GM15510 (cell line): Measurements from ENCODE around the gene LZTS3.

Experiments
- POLR2A ChIP-seq: IDR thresholded peaks from 3 replicates; pipeline ENCODE4 v1.6.1; 2011; ENCODE audit warnings: borderline replicate concordance; ENCODE audit not compliant: insufficient read length; ENCODE audit errors: extremely low read depth

Gene LZTS3

DNA sequence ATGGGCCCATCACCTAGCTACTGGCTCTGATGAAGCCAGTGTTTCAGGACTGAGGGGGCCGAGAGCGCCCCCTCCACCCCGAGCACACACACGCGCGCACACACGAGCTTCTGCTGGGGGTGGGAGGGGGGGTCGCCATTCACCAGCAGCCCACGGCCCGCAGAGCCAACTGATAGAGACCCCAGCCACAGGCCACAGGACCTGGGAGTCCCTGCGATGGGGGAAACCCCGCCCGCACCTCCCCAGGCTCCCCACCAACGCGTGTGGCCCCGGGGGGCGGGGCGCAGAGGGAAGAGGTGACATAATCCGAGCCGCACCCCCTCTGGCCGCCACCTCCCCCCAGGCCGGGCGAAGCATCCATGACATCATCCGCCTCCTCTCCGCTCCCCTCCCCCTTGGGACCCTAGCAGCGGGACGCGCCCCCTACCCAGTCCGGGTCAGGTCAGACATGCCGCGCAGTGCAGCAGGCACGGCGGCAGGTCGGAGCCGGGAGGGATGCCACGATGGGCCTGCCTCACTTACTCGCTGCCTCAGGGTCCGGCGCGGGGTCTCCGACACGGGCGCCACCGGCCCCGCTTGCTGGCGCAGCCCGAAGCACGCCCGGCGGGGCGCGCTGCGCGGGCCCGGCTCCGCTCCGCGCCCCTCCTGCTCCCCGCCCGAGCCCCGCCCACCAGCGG lies at the start of gene LZTS3:
Gene LZTS3 (minus strand): TSS at position 617 of the 677 bp plus-strand sequence. CDS start 6,386 bp downstream, outside the sequence.
- TF ChIP-seq POLR2A: no peak

DNA sequence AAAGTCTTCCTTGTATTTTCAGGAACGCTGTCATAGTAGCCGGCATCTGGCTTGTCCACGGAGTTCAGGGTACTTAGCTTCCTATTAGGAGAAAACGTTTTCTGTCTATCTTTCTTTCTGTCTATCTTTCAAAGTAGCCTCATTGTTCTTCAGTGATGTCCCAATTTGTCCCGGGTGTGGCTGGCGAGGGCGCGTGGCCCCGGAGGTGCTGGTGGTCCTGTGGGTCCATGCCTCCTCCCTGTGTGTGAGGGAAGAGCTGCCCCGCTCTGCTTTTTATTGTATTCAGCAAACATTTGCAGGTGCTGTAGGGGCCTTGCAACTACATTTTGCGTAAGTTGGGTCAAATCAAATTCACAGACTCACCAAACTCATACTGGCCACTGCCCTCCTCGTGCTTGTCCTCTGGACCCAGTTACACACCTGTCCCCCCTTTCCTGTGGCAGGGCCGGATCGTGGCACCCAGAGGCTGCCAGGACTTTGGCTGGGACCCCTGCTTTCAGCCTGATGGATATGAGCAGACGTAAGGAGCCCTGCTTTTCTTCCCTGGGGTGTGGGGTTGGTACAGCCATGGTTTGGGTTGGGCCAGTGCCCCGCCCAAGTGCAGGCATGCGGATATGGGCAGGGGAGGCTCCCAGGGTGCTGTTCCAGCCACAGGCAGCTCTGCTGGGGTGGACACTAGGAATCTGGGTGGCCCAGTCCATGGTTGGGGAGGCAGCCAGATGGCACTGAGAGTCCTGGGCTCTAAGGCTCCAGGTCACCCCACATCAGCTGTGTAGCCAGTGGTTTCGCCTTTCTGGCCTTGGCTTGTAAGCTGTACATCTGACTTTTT lies 48.3 kb upstream of the LZTS3 start:
- no peak for TF ChIP-seq POLR2A

DNA sequence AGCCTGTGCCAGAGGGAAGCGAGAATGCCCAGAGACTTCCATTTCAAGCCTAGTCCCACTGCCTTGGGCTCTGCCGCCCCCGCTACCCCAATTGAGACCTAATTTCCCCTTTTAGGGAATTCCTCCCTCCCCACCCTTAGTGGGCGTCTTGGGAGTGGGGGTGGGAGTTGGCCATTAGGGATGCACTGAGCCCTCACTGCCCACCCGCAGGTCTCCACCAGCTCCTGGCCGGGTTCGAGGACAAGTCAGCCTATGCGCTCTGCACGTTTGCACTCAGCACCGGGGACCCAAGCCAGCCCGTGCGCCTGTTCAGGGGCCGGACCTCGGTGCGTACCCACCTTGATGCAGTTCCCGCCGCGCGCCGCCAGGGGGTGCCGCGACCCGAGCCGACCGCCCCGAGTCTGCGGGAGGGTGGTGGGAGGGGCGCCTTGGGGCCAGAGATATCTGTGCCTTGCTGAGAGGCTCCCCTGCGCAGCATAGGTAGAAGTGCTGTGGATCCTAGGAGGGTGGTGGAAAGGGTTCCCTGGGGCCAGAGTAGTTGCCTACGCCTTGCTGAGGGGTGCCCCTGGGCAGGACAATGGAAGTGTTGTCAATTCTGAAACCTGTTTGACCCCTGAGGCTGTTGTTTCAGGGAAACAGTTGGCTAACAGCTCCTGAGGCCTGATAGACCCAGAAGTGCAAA lies 45.1 kb upstream of the LZTS3 start:
- TF ChIP-seq POLR2A: no peak

DNA sequence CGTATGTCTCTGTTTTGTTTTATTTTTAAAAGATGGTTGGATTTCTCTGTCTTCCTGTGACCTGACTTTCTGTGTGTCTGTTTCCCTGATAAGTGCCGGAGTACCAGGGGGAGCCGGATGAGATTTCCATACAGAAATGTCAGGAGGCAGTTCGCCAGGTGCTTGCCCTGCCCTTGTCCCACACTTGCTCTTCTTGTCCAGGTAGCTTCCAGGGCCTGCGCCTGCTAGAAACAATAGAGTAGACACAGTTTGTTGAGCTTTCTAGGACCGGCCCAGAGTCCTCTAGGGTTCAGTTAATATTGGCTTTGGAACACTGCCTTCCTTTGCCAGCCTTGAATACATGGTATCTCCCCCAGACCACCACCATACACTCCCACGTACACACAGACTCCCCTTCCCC lies 39.9 kb upstream of the LZTS3 start:
- no peak for TF ChIP-seq POLR2A

DNA sequence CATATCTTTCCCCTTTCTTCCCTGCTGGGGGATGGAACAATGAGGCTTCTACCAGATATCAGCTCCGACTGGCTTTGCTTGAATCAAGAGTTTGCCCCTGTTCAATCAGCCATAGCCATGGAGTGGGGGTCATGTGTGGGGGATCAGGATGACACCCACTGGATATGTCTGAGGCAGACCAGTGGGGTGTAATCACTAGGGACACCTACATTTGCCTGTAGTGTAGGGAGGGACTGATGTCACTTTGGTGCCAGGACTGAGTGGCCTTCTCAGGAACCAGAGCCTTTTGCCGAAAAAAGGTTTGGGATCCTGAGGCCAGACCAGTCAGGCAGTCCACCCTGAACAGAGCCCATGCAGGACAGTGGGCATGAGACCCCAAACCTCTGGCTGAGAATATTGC lies 37.0 kb upstream of the LZTS3 start:
- no peak for TF ChIP-seq POLR2A

DNA sequence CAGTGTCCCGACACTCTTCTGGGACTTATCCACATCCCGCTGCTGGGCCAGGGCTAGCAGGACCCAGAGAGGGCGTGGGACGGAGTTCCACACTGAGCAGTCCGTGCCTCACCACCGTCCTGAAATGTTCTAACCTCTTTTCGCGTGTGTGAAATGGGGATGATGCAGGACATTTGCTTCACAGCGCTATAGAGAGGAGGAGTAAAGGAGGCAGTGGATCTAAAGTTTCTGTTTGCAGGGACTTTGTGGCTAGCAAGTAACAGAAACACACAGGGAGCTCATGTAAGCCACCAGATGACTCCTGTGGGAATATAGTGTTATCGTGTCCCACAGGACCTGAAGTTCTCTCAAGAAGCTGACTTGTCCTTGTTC lies 36.6 kb upstream of the LZTS3 start:
- no peak for TF ChIP-seq POLR2A

DNA sequence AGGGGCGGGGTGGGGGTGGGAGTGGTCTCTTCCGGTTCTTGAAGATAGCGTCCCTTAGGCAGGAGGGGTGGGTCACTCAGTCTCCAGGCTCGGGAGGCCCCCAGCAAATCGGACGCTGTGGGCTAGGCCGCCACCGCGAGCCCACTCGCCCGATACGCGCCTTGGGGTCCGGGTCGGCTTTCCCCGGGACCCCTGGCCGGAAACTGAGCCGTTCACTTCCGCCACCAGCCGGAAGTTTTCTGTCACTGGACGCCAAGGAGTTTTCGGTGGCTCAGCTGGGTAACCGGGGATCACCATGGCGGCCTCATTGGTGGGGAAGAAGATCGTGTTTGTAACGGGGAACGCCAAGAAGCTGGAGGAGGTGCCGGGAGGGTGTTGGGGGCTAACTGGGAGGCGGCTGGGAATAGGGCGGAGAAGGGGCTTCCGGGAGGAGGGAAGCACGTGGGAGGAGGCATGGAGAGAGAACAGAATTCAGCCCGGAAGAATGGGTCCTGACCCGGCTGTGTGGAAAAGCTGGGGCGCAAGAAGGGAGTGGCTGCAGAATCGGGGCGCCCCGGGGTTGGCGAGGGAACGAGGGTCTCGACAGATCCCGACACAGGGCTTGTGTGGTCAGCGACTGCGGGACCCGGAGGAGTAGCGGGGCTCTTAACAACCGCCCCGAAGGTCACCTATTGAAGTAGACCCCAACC lies 36.1 kb upstream of the LZTS3 start, which contains the start of gene ITPA:
Gene ITPA (plus strand): TSS at position 242 of the 689 bp plus-strand sequence. CDS start 54 bp downstream, at position 296.
- peak; percentile 69 for TF ChIP-seq POLR2A

DNA sequence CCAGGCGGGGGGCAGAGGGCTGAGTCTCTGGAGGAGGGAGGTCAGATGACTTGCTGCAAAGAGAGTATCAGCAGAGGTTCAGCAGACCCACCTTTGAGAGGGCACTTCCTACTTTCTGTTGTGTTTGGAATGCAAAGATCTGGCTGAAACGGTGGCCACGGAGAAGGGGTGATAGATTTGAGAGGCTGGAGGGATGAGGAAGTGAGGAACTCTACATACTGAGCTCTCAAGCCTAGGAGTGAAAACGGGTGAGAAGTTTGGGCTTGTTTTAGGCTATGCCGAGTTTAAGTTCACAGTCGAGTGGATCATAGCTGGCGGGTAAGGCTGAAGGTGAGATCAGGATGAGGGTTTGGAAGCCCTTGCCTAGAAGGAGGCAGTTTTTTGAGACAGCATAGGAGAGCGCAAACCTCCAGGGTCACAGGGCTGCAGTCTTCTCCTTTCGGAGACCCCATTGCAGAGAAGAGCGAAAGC lies 35.5 kb upstream of the LZTS3 start:
- TF ChIP-seq POLR2A: no peak

DNA sequence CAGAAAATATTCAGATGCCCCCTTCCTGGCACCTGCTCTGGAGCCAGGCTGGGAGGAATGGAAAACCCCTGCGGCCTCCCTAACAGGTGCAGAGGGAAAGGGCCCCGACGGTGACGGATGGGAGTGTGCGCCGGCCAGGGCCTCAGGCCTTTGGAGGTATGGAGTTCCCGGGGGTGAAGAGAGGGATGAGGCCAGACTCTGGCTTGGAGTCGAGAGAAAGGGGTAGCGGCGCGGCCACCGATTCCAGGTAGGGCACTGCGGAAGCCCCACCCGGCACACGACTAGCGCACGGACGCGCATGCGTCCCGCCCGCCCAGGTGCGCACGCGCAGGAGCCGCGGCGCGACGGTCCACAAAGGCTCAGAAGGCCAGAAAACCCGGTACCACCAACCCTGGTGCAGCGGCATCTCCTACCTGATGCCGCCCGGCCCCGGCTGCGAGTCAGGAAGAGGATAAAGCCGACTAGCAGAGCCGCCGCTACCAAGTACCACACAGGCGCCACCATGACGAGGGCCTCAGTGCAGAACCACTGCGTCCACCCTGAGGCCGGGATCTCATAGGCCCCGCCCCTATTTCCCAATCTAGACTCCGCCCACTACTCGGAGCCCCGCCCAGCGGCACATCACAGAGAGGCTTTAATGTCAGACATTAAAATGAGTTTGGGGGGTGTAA lies 30.9 kb upstream of the LZTS3 start, which contains the start of gene DDRGK1:
Gene DDRGK1 (minus strand): TSS at position 559 of the 671 bp plus-strand sequence. CDS start 55 bp downstream, at position 504.
- peak; percentile 87 for TF ChIP-seq POLR2A

DNA sequence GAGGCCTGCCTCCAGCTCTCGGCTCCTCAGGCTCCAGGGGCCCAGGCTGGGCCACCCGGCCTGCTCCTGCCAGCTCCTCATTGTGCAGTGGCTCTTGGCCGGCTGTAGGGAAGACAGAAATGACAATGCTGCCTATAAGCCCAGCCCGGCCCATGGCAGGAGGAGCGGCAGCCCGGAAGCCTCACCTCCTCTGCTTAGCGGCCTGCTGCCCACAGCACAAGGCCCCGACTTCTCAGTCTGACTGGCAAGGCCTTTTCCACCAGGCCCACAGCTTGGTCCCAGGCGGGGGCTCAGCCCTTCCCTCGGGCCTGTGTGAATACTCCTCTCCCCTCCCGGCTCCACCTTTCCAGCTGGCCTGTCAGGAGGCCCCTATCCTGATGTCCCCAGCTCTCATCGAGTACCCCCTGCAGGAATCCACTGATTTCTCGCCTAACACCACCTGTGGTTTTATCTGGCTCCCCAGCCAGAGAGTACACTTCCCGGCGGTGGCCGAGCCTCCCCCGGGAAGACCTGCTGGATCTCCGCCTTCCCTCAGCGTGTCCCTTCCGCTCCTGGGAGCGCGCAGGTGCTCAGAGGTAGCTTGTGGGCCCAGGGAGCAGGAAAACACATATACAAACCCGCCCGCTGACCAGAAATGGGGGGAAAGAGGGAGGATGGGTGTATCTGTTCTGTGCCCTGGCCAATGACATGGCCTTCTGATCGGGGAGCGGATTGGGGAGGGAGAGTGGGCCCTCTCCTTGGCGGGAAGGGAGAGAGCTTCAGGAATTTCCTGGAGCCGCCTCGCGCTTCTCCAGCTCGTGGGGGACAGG lies 30.2 kb upstream of the LZTS3 start:
- no peak for TF ChIP-seq POLR2A

DNA sequence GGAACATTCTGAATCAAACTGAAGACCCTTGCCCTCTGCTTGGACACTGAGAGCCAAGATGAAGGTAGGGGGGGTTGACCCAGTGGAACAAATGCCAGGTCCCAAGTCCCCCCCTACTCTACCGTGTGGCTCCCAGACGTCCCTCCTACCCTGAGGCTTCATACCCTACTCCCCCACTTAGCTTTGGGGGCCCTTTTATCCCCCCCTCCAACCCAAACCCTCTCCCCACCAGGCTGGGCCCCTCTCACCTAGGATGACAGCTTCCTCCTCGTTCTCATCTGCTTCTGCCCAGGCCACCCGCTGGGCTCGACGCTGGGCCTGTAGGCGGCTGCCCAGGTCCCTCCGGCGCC lies 29.6 kb upstream of the LZTS3 start:
- no peak for TF ChIP-seq POLR2A

DNA sequence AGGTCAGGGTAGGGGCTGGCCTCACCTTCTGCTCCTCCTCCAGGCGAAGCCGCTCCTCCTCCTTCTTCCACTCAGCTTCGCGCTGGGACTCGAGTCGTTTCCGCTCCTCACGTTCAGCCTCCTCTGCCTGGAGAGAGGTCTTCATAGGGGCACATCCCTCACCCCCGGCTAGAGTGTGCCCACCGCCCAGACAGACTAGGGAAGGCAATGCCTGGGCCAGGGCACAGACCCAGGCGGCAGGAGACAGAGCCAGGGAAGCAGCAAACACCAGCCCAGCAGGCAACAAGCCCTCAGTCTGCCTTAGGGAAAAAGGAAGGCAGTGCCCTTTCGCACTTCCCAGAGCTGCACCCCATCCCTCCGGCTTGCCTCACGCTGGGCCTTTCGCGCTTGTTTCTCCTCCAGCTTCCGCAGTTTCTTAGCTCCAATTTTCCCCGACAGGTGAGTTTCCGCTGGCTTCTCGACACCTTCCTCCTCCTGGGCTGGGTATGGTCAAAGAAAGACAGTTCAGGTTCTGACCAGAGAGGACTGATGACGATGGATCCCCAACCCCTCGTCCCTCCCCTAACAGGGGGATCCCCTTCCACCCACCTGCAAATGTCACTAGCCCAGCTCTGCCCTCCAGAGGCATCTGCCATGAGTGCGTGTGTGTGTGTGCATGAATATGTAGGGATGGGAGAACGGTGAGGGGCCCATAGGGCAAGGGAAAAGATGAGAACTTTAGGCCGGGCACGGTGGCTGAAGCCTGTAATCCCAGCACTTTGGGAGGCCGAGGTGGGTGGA lies 26.8 kb upstream of the LZTS3 start:
- no peak for TF ChIP-seq POLR2A
